LNCaP clone FGC (cell line): ENCODE data around the gene DNAJC12.
A peak's percentile ranks its signal among the peaks of the same experiment; 100 is the strongest.
"Not testable (repeated sequence)": the region's sequence is repeated elsewhere in the genome, so short reads cannot be mapped to it uniquely, and the experiment has no call there.

Experiments
- DNase-seq: peaks from one replicate; pipeline ENCODE4 v3.0.0-alpha.2; 2011; ENCODE audit warnings: low read depth
- H3K4me3 ChIP-seq: 2 replicates; pipeline ENCODE4 v1.5.1; 2011; ENCODE audit warnings: mild to moderate bottlenecking, low read depth, low read length, control low read depth
- CTCF ChIP-seq: IDR thresholded peaks from 2 replicates; pipeline ENCODE4 v1.5.1; 2012; ENCODE audit warnings: mild to moderate bottlenecking; ENCODE audit not compliant: control insufficient read depth, insufficient read depth; ENCODE audit errors: extremely low read depth

Gene DNAJC12

GRCh38 chr10:67837541-67838314 lies at the start of gene DNAJC12:
TSS of gene DNAJC12 (minus strand) at chr10:67838188. CDS start at chr10:67838011, 177 bp downstream.
- DNase-seq = peak; percentile 77
- no peak for TF ChIP-seq CTCF
- peak within 1 kb of the TSS; percentile 48 for H3K4me3 ChIP-seq

- TF ChIP-seq CTCF = peak; percentile 9; the same call in 1 of the 2 replicates
- peak; percentile 26 for DNase-seq
- H3K4me3 ChIP-seq = peak overlapping the region; percentile 82
Measured at GRCh38 chr10:67884842-67885670, 47.1 kb upstream of the DNAJC12 start.

- H3K4me3 ChIP-seq = peak within 1 kb of the TSS; percentile 82
- DNase-seq = peak; percentile 63
- TF ChIP-seq CTCF = 0 out of 2 replicates have a peak, but pooled peaks have one; percentile 17
Measured at GRCh38 chr10:67884313-67884841, 46.4 kb upstream of the DNAJC12 start, which contains the start of gene SIRT1. TSS of gene SIRT1 (plus strand) at chr10:67884656. CDS start at chr10:67884722, 66 bp downstream.

- no peak for DNase-seq
- peak overlapping the region; percentile 82 for H3K4me3 ChIP-seq
- TF ChIP-seq CTCF = no peak
Measured at GRCh38 chr10:67883710-67884312, 45.8 kb upstream of the DNAJC12 start.

- no peak for TF ChIP-seq CTCF
- no peak overlapping the region for H3K4me3 ChIP-seq
- no peak for DNase-seq
Measured at GRCh38 chr10:67878133-67878532, 40.1 kb upstream of the DNAJC12 start.

- not testable (repeated sequence) for H3K4me3 ChIP-seq, DNase-seq
Measured at GRCh38 chr10:67877421-67877820, 39.4 kb upstream of the DNAJC12 start.
